ENCODE data around the gene EFNA1.

EFNA1 gene, protein sequence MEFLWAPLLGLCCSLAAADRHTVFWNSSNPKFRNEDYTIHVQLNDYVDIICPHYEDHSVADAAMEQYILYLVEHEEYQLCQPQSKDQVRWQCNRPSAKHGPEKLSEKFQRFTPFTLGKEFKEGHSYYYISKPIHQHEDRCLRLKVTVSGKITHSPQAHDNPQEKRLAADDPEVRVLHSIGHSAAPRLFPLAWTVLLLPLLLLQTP

GRCh38 chr1:155127105-155127966 is at the start of gene EFNA1:
Gene EFNA1 (plus strand): TSS chr1:155127876. CDS start chr1:155127978, 102 bp downstream.
- no peak for TF ChIP-seq CTCF (IDR thresholded peaks at IDR 0.05; ENCODE audit: control insufficient read depth, insufficient read depth, low read depth, low read length, missing control alignments)
- peak within 1 kb of the TSS; percentile 37 for H3K4me3 ChIP-seq (ENCODE audit: control insufficient read depth, low read depth, low read length)
- no peak for DNase-seq (ENCODE audit: low read depth)

- DNase-seq (ENCODE audit: low read depth) = no peak
- peak within 1 kb of the TSS; percentile 28 for H3K4me3 ChIP-seq (ENCODE audit: control insufficient read depth, low read depth, low read length)
- no peak for TF ChIP-seq CTCF (IDR thresholded peaks at IDR 0.05; ENCODE audit: control insufficient read depth, insufficient read depth, low read depth, low read length, missing control alignments)
Measured at GRCh38 chr1:155078469-155079209, 49.0 kb upstream of the EFNA1 start, which contains the start of gene EFNA3. Gene EFNA3 (plus strand): TSS chr1:155078837. CDS start chr1:155078942, 105 bp downstream.

- no peak for DNase-seq (ENCODE audit: low read depth)
- H3K4me3 ChIP-seq (ENCODE audit: control insufficient read depth, low read depth, low read length) = peak overlapping the region; percentile 28
- TF ChIP-seq CTCF (IDR thresholded peaks at IDR 0.05; ENCODE audit: control insufficient read depth, insufficient read depth, low read depth, low read length, missing control alignments) = no peak
Measured at GRCh38 chr1:155079210-155079486, 48.5 kb upstream of the EFNA1 start.

- H3K4me3 ChIP-seq (ENCODE audit: control insufficient read depth, low read depth, low read length) = no peak overlapping the region
- TF ChIP-seq CTCF (IDR thresholded peaks at IDR 0.05; ENCODE audit: control insufficient read depth, insufficient read depth, low read depth, low read length, missing control alignments) = no peak
- DNase-seq (ENCODE audit: low read depth) = no peak
Measured at GRCh38 chr1:155079487-155080311, 48.0 kb upstream of the EFNA1 start.

DNA sequence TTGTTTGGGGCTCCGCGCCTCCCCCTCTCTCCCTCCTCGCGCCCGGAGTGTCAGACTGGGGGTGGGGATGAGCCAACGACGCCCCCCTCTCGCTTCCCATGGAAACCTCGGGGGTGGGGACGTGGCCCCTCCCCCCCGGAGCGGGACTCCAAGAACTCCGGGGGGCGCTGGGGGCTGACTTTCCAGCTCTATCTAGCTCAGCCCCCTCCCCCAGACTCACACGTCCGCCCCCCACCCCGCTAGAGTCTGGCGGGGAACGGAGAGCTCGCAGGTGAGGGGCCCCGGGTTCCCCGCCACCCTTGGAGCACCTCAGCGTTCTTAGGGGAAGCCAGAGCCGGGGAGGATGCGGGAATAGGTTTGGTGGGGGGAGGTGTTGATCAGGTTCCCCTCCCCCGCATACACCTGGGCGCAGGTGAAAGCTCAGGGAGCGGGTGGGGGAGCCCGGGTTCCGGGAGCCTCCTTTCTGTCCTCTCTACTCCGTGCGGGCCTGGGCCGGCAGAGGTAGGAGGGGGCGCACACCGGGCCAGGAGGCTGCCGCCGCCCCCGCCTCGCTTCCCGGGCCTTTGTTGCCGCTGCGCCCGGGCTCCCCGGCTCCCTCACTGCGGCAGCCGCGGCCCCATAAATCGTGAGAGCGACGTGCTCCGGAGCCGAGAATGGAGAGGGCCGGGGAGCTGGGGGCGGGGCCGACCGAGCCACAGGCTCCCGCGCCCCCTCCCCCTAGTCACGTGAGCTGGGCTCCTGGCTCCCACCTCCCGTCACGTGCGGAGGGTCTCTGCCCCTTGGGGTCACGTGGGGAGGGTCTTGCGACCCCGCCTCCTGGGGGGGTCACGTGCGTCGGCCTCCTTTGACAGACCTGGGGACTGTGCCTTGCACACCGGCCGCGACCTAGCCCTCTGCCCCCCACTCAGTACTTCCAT is 47.1 kb upstream of the EFNA1 start:
- DNase-seq (ENCODE audit: low read depth) = no peak
- no peak overlapping the region for H3K4me3 ChIP-seq (ENCODE audit: control insufficient read depth, low read depth, low read length)
- TF ChIP-seq CTCF (IDR thresholded peaks at IDR 0.05; ENCODE audit: control insufficient read depth, insufficient read depth, low read depth, low read length, missing control alignments) = no peak

Data from AG09309 (cell line).